OCI-LY3 (cell line): ENCODE measurements around the gene SMC2.

Source experiments
- H2AFZ ChIP-seq: fragments of 200-600, 300-600 bp; shearing (Covaris generic); 2 replicates; pipeline ENCODE4 v1.6.0; 2014; ENCODE audit warnings: antibody characterized with exemption, low read depth, low read length
- H3K27ac ChIP-seq: fragments of 200-600, 300-600 bp; sonication (generic); 2 replicates; pipeline ENCODE4 v1.5.1; 2014; ENCODE audit warnings: mild to moderate bottlenecking, low read length, moderate library complexity, mixed read lengths
- H3K27me3 ChIP-seq: fragments of 200-600, 300-600 bp; sonication (generic); 2 replicates; pipeline ENCODE4 v1.6.1; 2014; ENCODE audit warnings: low read depth, low read length, mixed read lengths
- H3K36me3 ChIP-seq: fragments of 200-600, 300-600 bp; sonication (generic); replicated peaks from 2 replicates; pipeline ENCODE3; 2014; ENCODE audit warnings: low read depth, low read length, mixed read lengths
- H3K4me1 ChIP-seq: fragments of 300-600, 200-600 bp; sonication (generic); 2 replicates; pipeline ENCODE4 v1.6.1; 2014; ENCODE audit warnings: low read length, mixed read lengths
- H3K4me2 ChIP-seq: fragments of 200-600, 300-600 bp; sonication (generic); 2 replicates; pipeline ENCODE4 v1.6.1; 2014; ENCODE audit warnings: low read length, mixed read lengths
- H3K4me3 ChIP-seq: fragments of 300-600, 200-600 bp; sonication (generic); 2 replicates; pipeline ENCODE4 v1.5.1; 2014; ENCODE audit warnings: antibody characterized with exemption, mild to moderate bottlenecking, low read length, moderate library complexity
- H3K79me2 ChIP-seq: fragments of 300-600, 200-600 bp; shearing (Covaris generic); 2 replicates; pipeline ENCODE4 v1.6.1; 2014; ENCODE audit warnings: mild to moderate bottlenecking, low read length, mixed read lengths
- H3K9ac ChIP-seq: fragments of 300-600, 200-600 bp; shearing (Covaris generic); 2 replicates; pipeline ENCODE4 v1.6.0; 2014; ENCODE audit warnings: mild to moderate bottlenecking, low read length, moderate library complexity
- H3K9me3 ChIP-seq: fragments of 200-600, 300-600 bp; shearing (Covaris generic); 2 replicates; pipeline ENCODE4 v1.6.1; 2014; ENCODE audit warnings: low read length, mixed read lengths; ENCODE audit not compliant: insufficient read depth
- H4K20me1 ChIP-seq: fragments of 200-600, 300-600 bp; sonication (generic); 2 replicates; pipeline ENCODE4 v1.6.1; 2016; ENCODE audit warnings: low read length, mixed read lengths; ENCODE audit not compliant: insufficient read depth
- EZH2phosphoT487 ChIP-seq: fragments of 200-600 bp; shearing (Covaris generic); IDR thresholded peaks from 2 replicates; pipeline ENCODE4 v1.6.1; 2018; ENCODE audit warnings: antibody characterized with exemption, mixed run types, low read depth
- TF ChIP-seq, protein P1 (sequence below): fragments of 200-600, 300-600 bp; sonication (generic); IDR thresholded peaks from 2 replicates; pipeline ENCODE4 v1.5.1; 2014; ENCODE audit warnings: antibody characterized with exemption, low read length, low read depth

The SMC2 gene

DNA sequence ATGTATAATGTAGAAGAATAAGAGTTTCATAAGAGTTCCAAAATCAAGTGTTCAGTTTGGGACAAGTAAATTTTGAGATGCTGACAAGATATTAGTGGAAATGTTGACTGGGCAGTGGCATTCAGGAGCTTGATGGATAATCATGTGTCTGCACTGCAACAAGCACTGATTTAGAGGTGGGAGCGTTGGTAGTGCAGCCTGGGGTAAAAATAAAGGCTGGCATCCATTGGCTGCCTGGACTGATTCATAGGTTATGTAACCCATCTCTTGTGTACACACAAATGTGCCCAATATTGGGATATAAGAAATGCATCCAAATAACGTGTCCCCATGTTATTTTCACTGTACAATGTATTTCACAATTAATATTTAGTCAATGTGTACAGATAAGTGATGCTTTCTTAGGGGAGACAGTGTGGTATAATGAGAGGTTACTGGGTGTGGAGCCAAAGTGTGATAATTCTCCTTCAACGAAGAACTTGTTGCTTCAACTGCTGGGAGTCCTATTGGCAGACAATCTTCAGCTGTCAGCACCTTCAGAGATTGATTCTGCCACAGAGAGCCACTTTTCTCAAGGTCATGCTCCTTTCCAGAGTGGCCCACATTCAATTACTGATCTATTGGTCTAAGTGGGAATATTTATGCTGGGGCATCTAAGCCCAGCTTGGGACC lies 20.9 kb upstream of the SMC2 start:
- no peaks in the 10 kb centered on the region for H4K20me1 ChIP-seq
- H3K79me2 ChIP-seq = no peaks in the 10 kb centered on the region
- H3K4me3 ChIP-seq = no peak overlapping the region
- no peak overlapping the region for H2AFZ ChIP-seq
- H3K4me1 ChIP-seq = no peaks in the 10 kb centered on the region
- no peaks in the 10 kb centered on the region for H3K36me3 ChIP-seq
- H3K9ac ChIP-seq = no peak overlapping the region
- H3K4me2 ChIP-seq = no peak overlapping the region
- H3K27me3 ChIP-seq = no peaks in the 10 kb centered on the region
- TF ChIP-seq, protein P1, sequence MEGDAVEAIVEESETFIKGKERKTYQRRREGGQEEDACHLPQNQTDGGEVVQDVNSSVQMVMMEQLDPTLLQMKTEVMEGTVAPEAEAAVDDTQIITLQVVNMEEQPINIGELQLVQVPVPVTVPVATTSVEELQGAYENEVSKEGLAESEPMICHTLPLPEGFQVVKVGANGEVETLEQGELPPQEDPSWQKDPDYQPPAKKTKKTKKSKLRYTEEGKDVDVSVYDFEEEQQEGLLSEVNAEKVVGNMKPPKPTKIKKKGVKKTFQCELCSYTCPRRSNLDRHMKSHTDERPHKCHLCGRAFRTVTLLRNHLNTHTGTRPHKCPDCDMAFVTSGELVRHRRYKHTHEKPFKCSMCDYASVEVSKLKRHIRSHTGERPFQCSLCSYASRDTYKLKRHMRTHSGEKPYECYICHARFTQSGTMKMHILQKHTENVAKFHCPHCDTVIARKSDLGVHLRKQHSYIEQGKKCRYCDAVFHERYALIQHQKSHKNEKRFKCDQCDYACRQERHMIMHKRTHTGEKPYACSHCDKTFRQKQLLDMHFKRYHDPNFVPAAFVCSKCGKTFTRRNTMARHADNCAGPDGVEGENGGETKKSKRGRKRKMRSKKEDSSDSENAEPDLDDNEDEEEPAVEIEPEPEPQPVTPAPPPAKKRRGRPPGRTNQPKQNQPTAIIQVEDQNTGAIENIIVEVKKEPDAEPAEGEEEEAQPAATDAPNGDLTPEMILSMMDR = no peak
- no peak for TF ChIP-seq EZH2phosphoT487
- H3K27ac ChIP-seq = no peak overlapping the region
- H3K9me3 ChIP-seq = no peaks in the 10 kb centered on the region

DNA sequence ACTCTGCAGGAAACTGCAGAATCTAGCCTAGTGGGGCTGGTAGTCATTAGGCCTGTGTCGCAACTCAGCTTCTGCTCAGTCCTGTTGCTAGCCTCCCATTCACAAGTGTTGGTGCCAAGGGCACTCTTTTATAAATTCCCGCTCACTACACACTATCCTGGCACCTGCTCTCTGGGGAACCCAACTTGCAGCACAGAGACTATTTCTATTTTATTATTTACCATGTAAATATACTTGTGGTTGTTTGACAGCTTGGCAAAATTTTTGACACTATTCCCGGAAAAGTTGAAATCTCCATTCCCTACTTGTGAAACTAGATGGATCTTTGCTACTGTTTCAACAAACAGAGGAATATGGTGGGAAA lies 20.4 kb upstream of the SMC2 start:
- TF ChIP-seq, protein P1 = no peak
- TF ChIP-seq EZH2phosphoT487 = no peak
- no peaks in the 10 kb centered on the region for H3K4me1 ChIP-seq
- H3K4me2 ChIP-seq = no peak overlapping the region
- no peaks in the 10 kb centered on the region for H3K79me2 ChIP-seq
- no peaks in the 10 kb centered on the region for H3K36me3 ChIP-seq
- H4K20me1 ChIP-seq = no peaks in the 10 kb centered on the region
- H3K9me3 ChIP-seq = no peaks in the 10 kb centered on the region
- no peak overlapping the region for H3K27ac ChIP-seq
- no peak overlapping the region for H2AFZ ChIP-seq
- no peak overlapping the region for H3K4me3 ChIP-seq
- no peaks in the 10 kb centered on the region for H3K27me3 ChIP-seq
- no peak overlapping the region for H3K9ac ChIP-seq

DNA sequence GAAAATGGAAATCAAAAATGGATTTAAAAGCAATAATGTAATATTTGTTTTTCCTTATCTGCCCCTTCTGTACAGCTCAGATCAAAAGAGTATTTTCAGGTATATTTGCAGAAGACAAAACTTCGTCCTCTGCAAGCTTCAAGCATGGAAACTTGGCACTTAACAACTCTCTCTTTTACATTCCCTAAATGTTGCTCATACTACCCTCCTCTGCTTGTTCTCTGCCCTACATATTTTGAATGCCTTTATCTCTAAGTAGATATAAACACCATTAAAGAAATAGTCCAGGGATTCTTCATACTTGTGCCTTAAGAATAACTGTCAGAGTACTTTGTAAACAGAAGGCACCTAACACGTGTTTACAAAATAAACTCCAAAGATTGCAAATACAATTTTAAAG lies 19.2 kb upstream of the SMC2 start:
- H2AFZ ChIP-seq = no peak overlapping the region
- no peaks in the 10 kb centered on the region for H3K36me3 ChIP-seq
- no peak overlapping the region for H3K9ac ChIP-seq
- H3K4me1 ChIP-seq = no peaks in the 10 kb centered on the region
- no peak overlapping the region for H3K4me2 ChIP-seq
- no peaks in the 10 kb centered on the region for H3K79me2 ChIP-seq
- H3K27ac ChIP-seq = no peak overlapping the region
- no peak overlapping the region for H3K4me3 ChIP-seq
- no peaks in the 10 kb centered on the region for H4K20me1 ChIP-seq
- no peaks in the 10 kb centered on the region for H3K9me3 ChIP-seq
- no peaks in the 10 kb centered on the region for H3K27me3 ChIP-seq
- TF ChIP-seq, protein P1 = no peak
- TF ChIP-seq EZH2phosphoT487 = no peak

DNA sequence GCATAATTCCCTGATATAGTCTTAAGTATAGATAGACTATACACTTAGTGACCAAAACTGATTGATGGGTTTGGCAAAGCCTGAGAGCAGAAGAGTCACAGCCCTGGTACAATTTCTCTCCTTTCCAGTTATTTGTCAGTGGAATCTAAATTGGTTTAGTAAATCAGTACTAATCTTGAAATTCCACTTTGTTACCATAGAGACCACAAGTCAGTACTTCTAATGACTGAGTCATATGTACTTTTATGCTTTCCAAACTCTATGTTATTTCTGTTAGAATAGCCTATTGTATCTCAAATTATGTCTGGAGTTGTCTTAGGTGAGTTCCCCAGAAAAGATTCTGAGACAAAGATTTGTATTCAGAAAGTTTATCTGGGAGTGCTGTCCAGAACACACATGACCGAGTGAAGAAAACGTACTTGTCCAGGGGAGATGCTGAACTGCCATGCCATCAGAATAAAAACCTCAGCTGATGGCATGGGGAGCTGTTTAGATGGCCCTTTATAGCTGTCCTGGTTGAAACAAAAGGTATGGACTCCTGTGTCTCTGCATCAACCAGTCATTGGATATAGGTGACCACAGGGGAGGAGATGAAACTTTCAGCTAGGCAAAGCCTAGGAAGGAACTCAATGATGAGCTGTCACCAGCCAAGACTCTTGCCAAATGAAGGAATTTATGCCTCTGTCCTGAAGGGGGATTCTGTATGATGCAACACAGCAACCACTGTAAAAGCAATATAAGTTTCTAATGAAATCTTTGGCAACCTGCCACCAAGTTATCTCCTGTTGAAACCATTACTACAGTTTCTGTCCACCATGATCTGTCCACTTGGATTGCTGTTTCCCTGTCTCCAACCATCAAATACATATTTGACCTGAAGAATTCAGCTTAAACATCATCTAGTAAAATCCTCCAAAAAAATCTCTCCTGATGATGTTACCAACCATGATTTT lies 18.0 kb upstream of the SMC2 start:
- Histone ChIP-seq H3K9me3 (no peaks in the 10 kb centered on the region), H3K4me3 (no peak overlapping the region), H3K27me3 (no peaks in the 10 kb centered on the region), H3K4me2 (no peak overlapping the region), H4K20me1 (no peaks in the 10 kb centered on the region), H3K4me1 (no peaks in the 10 kb centered on the region), H3K9ac (no peak overlapping the region), H3K27ac (no peak overlapping the region), H3K79me2 (no peaks in the 10 kb centered on the region), H2AFZ (no peak overlapping the region), H3K36me3 (no peaks in the 10 kb centered on the region)
- no peak for TF ChIP-seq EZH2phosphoT487
- TF ChIP-seq, protein P1 = no peak
